Stimulated activated CD4-positive, alpha-beta T cell treated with anti-CD3 and anti-CD28 coated beads, Interleukin-15, amount 100 ng/mL, for 1 hour (primary cell): Measurements from ENCODE around the gene ARHGAP33.
"Not testable (repeated sequence)": the region's sequence is repeated elsewhere in the genome, so short reads cannot be mapped to it uniquely, and the experiment has no call there.

Experiments used
- DNase-seq, 2 donors: peaks; one replicate each; pipeline ENCODE4 v3.0.0-alpha.2; 2020; ENCODE audit warnings: low read depth in 1 of 2, low spot score in 1 of 2

Gene ARHGAP33

GRCh38 chr19:35790981-35791813, 15.8 kb downstream of the ARHGAP33 start:
- no peak for DNase-seq

GRCh38 chr19:35791814-35792279, 16.5 kb downstream of the ARHGAP33 start:
- no peak for DNase-seq

- no peak for DNase-seq
Observed at GRCh38 chr19:35792312-35792711, 16.9 kb downstream of the ARHGAP33 start.

- no peak for DNase-seq
Observed at GRCh38 chr19:35792888-35793287, 17.5 kb downstream of the ARHGAP33 start.

GRCh38 chr19:35793381-35794165, 18.2 kb downstream of the ARHGAP33 start:
- no peak for DNase-seq

- DNase-seq, result not testable (repeated sequence)
Observed at GRCh38 chr19:35795564-35795963, 20.2 kb downstream of the ARHGAP33 start.

- no peak for DNase-seq
Observed at GRCh38 chr19:35796645-35797542, 21.5 kb downstream of the ARHGAP33 start.

- no peak for DNase-seq
Observed at GRCh38 chr19:35797663-35798062, 22.3 kb downstream of the ARHGAP33 start.

- DNase-seq, result no peak
Observed at GRCh38 chr19:35801828-35802227, 26.5 kb downstream of the ARHGAP33 start.

GRCh38 chr19:35805526-35806102, 30.2 kb downstream of the ARHGAP33 start:
- no peak for DNase-seq

GRCh38 chr19:35806597-35806996, 31.2 kb downstream of the ARHGAP33 start:
- DNase-seq, result no peak

- DNase-seq, result no peak
Observed at GRCh38 chr19:35807633-35808032, 32.3 kb downstream of the ARHGAP33 start.

GRCh38 chr19:35811317-35812219, 36.2 kb downstream of the ARHGAP33 start:
- DNase-seq, result no peak

GRCh38 chr19:35812220-35813042, 37.1 kb downstream of the ARHGAP33 start, which contains the start of gene PRODH2:
Gene PRODH2 (minus strand): TSS chr19:35812845. CDS start chr19:35812805, 40 bp downstream.
- no peak for DNase-seq

GRCh38 chr19:35813043-35813890, 37.9 kb downstream of the ARHGAP33 start:
- DNase-seq, result no peak

GRCh38 chr19:35816262-35816661, 40.9 kb downstream of the ARHGAP33 start:
- no peak for DNase-seq

- DNase-seq, result no peak
Observed at GRCh38 chr19:35816846-35817245, 41.5 kb downstream of the ARHGAP33 start.

- DNase-seq, result no peak
Observed at GRCh38 chr19:35818445-35818844, 43.1 kb downstream of the ARHGAP33 start.
